Lower leg skin (tissue), 4 donors: ENCODE results near the gene GSTT4. TPM values are rescaled to one million over a fixed set of nuclear protein-coding genes. Genes with fewer than 3 reads are reported as not detected.
"Not testable (repeated sequence)": the region's sequence is repeated elsewhere in the genome, so short reads cannot be mapped to it uniquely, and the experiment has no call there.

Experiments
- DNase-seq, 2 donors: peaks; one replicate each; pipeline ENCODE4 v3.0.0-alpha.2; 2019; ENCODE audit warnings: low spot score in 2 of 2
- H3K4me3 ChIP-seq: fragments of 200-600 bp; sonication (generic); 2 replicates; pipeline ENCODE4 v1.5.1; 2017; ENCODE audit warnings: mild to moderate bottlenecking, low read depth; ENCODE audit not compliant: poor library complexity, severe bottlenecking
- CTCF ChIP-seq, 3 donors: fragments of 450-650 bp; IDR thresholded peaks; one replicate each; pipeline ENCODE4 v1.5.1; 2016; ENCODE audit warnings: antibody characterized with exemption in 3 of 3, mild to moderate bottlenecking in 3 of 3, moderate library complexity in 2 of 3
- POLR2A ChIP-seq, 2 donors: fragments of 450-650 bp; IDR thresholded peaks; one replicate each; pipeline ENCODE4 v1.6.1; 2016 to 2017; ENCODE audit warnings: antibody characterized with exemption in 2 of 2, mild to moderate bottlenecking in 1 of 2, moderate library complexity in 1 of 2
- WGBS, 2 donors: methylation state at CpG; one replicate each; pipeline ENCODE4 v1.1.5; 2018; 5-methylcytosine and 5-hydroxymethylcytosine counted together
- intact Hi-C: fragments of 100-400 bp; cut with DNase I; formaldehyde crosslinking; loops from one replicate; pipeline ENCODE4 v1.15.0; 2023; ENCODE audit warnings: low total_unique reads
- total RNA-seq, 4 donors: library from RNA; depleted of rRNA; stranded (reverse); fragments of >200 nt; gene quantifications; one replicate each; pipeline ENCODE4 v1.1.0, GENCODE V29; 2016

The GSTT4 gene
- total RNA-seq, 4 donors from 2014 or later, result not detected

- H3K4me3 ChIP-seq, result no peak overlapping the region
- 94 to 99% methylated on average over 3 of the region's 3 CpGs for whole genome bisulfite sequencing, 2 donors
- no peak for DNase-seq
- intact Hi-C loops, result no loop called here
- TF ChIP-seq POLR2A (IDR thresholded peaks at IDR 0.05) (no peak), CTCF (IDR thresholded peaks at IDR 0.05) (no peak)
Measured at GRCh38 chr22:23997092-23997491, 8.2 kb downstream of the GSTT4 start.

- DNase-seq, intact Hi-C loops, H3K4me3 ChIP-seq: not testable (repeated sequence)
- 67 to 76% methylated on average over 4 of the region's 4 CpGs for WGBS, 2 donors
Measured at GRCh38 chr22:23993581-23994177, 11.6 kb downstream of the GSTT4 start.

GRCh38 chr22:23993080-23993479 lies 12.2 kb downstream of the GSTT4 start:
- H3K4me3 ChIP-seq, intact Hi-C loops, DNase-seq: not testable (repeated sequence)
- WGBS, 2 donors, result 55 to 85% methylated on average over 2 of the region's 2 CpGs

- 59 to 64% methylated on average over 2 of the region's 3 CpGs for WGBS, 2 donors
- H3K4me3 ChIP-seq, DNase-seq, intact Hi-C loops: not testable (repeated sequence)
Measured at GRCh38 chr22:23989583-23990244, 15.5 kb downstream of the GSTT4 start.

GRCh38 chr22:23986538-23987178 lies 18.6 kb downstream of the GSTT4 start:
- 56 to 79% methylated on average over 4 of the region's 4 CpGs for WGBS, 2 donors
- DNase-seq, H3K4me3 ChIP-seq, intact Hi-C loops: not testable (repeated sequence)

- H3K4me3 ChIP-seq, intact Hi-C loops: not testable (repeated sequence)
Measured at GRCh38 chr22:23986089-23986488, 19.2 kb downstream of the GSTT4 start.

GRCh38 chr22:23984430-23984829 lies 20.8 kb downstream of the GSTT4 start:
- TF ChIP-seq CTCF (IDR thresholded peaks at IDR 0.05), result no peak
- TF ChIP-seq POLR2A (IDR thresholded peaks at IDR 0.05), result no peak
- 43 to 50% methylated on average over 5 of the region's 6 CpGs for WGBS, 2 donors
- intact Hi-C loops, result no loop called here
- no peak for DNase-seq
- no peak overlapping the region for H3K4me3 ChIP-seq

More at GRCh38 chr22:23986089-23986488, 19.2 kb downstream of the GSTT4 start:
- not testable (repeated sequence) for DNase-seq
- WGBS, 2 donors, result 85 to 88% methylated on average over 8 of the region's 8 CpGs

GRCh38 chr22:23980567-23980966 lies 24.7 kb downstream of the GSTT4 start:
- DNase-seq, result peak in 1 of 2 donors; percentile 68
- 18% methylated on average over 4 of the region's 7 CpGs; no CpG with 5 or more reads in 1 of the 2 donors for WGBS, 2 donors
- H3K4me3 ChIP-seq, intact Hi-C loops: not testable (repeated sequence)

- H3K4me3 ChIP-seq, intact Hi-C loops, DNase-seq: not testable (repeated sequence)
- WGBS, 2 donors, result no CpG with 5 or more reads among the region's 41 CpGs
Measured at GRCh38 chr22:23979557-23980240, 25.6 kb downstream of the GSTT4 start, which contains the start of gene GSTT2. TSS of gene GSTT2 (plus strand) at chr22:23980134.

- DNase-seq, H3K4me3 ChIP-seq, intact Hi-C loops: not testable (repeated sequence)
- 87% methylated on average over 3 of the region's 12 CpGs; no CpG with 5 or more reads in 1 of the 2 donors for WGBS, 2 donors
Measured at GRCh38 chr22:23977304-23977703, 27.9 kb downstream of the GSTT4 start.

GRCh38 chr22:23974836-23975352 lies 30.4 kb downstream of the GSTT4 start:
- H3K4me3 ChIP-seq, intact Hi-C loops: not testable (repeated sequence)
- WGBS, 2 donors, result 29 to 37% methylated on average over 6 to 10 of the region's 27 CpGs
- DNase-seq, result peak in 1 of 2 donors; percentile 78

GRCh38 chr22:23974345-23974744 lies 30.9 kb downstream of the GSTT4 start, which contains the start of gene DDT:
TSS of gene DDT (minus strand) at chr22:23974441. CDS start at chr22:23974414, 27 bp downstream.
- intact Hi-C loops, H3K4me3 ChIP-seq, DNase-seq: not testable (repeated sequence)
- WGBS, 2 donors, result no CpG with 5 or more reads among the region's 29 CpGs
